ENCODE measurements around the gene ZNF683. TPM values are rescaled to one million over a fixed set of nuclear protein-coding genes. Genes with fewer than 3 reads are reported as not detected.

Gene ZNF683
- total RNA-seq, 1 donor, result not detected

DNA sequence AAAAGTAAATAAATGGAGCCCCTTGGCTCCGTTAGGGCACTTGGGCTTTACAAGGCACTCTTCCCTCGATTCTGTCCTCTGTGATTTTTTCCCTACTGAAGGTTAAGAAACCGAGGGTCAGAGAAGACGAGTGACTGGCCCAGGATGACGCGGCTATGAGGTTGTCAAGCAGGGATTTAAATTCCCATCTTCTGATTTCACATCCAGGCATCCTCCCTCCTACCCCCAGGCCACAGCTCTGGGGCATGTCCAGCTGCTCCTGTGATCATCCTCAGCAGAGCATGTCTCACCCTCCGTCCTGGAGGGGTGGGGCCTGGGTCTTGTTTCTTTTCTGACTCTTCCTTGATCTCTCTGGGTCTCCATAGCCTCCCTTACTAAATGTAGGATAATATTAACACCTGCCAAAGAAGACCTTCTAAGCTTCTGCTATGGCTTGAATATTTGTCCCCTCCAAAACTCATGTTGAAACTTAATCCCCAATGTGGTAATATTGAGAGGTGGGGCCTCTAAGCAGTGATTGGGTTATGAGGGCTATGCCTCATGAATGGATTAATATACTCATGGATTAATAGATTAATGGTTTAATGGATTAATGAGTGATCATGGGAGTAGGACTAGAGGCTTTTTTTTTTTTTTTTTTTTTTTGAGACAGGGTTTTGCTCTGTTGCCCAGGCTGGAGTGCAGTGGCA, 23.2 kb downstream of the ZNF683 start:
- no peaks in the 10 kb centered on the region for H3K27me3 ChIP-seq (ENCODE audit: insufficient read depth, low read length)
- H3K4me1 ChIP-seq (ENCODE audit: insufficient read depth, low read length), result peaks cover 22% of the 10 kb centered on the region
- no peaks in the 10 kb centered on the region for H4K20me1 ChIP-seq (ENCODE audit: insufficient read depth, low read length)
- H3K4me3 ChIP-seq (ENCODE audit: insufficient read depth, low read length), result no peak overlapping the region
- H2AFZ ChIP-seq (ENCODE audit: low read length), result no peak overlapping the region
- H3K9me3 ChIP-seq (ENCODE audit: low read depth, low read length), result no peaks in the 10 kb centered on the region
- H3K79me2 ChIP-seq (ENCODE audit: insufficient read depth, low read length), result no peaks in the 10 kb centered on the region
- TF ChIP-seq, protein P1, sequence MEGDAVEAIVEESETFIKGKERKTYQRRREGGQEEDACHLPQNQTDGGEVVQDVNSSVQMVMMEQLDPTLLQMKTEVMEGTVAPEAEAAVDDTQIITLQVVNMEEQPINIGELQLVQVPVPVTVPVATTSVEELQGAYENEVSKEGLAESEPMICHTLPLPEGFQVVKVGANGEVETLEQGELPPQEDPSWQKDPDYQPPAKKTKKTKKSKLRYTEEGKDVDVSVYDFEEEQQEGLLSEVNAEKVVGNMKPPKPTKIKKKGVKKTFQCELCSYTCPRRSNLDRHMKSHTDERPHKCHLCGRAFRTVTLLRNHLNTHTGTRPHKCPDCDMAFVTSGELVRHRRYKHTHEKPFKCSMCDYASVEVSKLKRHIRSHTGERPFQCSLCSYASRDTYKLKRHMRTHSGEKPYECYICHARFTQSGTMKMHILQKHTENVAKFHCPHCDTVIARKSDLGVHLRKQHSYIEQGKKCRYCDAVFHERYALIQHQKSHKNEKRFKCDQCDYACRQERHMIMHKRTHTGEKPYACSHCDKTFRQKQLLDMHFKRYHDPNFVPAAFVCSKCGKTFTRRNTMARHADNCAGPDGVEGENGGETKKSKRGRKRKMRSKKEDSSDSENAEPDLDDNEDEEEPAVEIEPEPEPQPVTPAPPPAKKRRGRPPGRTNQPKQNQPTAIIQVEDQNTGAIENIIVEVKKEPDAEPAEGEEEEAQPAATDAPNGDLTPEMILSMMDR (IDR thresholded peaks at IDR 0.05; ENCODE audit: extremely low read depth, low read depth, low read length), result no peak
- H3K36me3 ChIP-seq (ENCODE audit: insufficient read depth, low read length), result no peaks in the 10 kb centered on the region
- H3K4me2 ChIP-seq (ENCODE audit: insufficient read depth, low read length), result no peak overlapping the region
- peak overlapping the region; percentile 28 for H3K27ac ChIP-seq (ENCODE audit: low read depth, low read length)
- DNase-seq (ENCODE audit: insufficient read length, low spot score, missing footprints), result peak; percentile 92

DNA sequence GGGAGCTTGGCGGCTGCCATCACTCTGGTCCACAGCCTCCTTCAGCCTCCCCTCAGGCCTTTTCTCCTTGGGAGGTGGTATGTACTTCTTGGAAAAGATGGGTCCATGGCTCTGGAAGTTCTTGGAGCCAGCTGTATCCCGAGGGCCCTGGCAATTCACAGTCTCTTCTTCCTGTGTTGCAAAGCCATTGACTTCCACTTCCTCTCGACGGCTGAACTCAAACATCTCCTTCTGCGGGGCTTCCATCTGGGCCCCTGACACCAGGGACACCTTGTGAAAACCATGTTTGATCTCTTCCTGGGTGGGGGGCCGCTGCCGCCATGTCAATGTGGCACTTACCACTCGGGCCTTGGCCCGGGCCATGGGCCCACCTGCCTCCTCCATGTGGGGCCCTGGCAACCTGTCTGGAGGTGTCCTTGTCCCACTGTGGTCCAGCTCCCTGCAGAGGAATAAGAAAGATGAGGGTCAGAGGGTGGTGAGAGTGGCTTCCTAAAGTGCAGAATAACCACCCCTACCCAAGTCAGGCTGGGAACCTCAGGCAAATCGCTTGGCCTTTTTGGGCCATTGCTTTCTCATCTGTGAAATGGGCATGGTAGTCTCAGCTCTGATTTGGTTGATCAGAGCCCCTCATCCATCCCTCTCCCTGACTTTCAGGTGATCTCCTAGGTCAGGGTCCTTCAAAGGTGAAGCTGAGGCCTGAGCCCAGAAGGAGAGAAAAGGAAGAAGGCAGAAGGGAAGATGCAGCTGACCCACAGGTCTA, 26.1 kb downstream of the ZNF683 start:
- Histone ChIP-seq H3K27ac (ENCODE audit: low read depth, low read length) (no peak overlapping the region), H4K20me1 (ENCODE audit: insufficient read depth, low read length) (no peaks in the 10 kb centered on the region), H3K4me1 (ENCODE audit: insufficient read depth, low read length) (peaks cover 14% of the 10 kb centered on the region), H3K79me2 (ENCODE audit: insufficient read depth, low read length) (no peaks in the 10 kb centered on the region), H3K9me3 (ENCODE audit: low read depth, low read length) (no peaks in the 10 kb centered on the region), H2AFZ (ENCODE audit: low read length) (no peak overlapping the region), H3K4me2 (ENCODE audit: insufficient read depth, low read length) (no peak overlapping the region), H3K36me3 (ENCODE audit: insufficient read depth, low read length) (no peaks in the 10 kb centered on the region), H3K4me3 (ENCODE audit: insufficient read depth, low read length) (no peak overlapping the region), H3K27me3 (ENCODE audit: insufficient read depth, low read length) (peaks cover 3% of the 10 kb centered on the region)
- TF ChIP-seq, protein P1 (IDR thresholded peaks at IDR 0.05; ENCODE audit: extremely low read depth, low read depth, low read length), result no peak
- DNase-seq (ENCODE audit: insufficient read length, low spot score, missing footprints), result no peak

DNA sequence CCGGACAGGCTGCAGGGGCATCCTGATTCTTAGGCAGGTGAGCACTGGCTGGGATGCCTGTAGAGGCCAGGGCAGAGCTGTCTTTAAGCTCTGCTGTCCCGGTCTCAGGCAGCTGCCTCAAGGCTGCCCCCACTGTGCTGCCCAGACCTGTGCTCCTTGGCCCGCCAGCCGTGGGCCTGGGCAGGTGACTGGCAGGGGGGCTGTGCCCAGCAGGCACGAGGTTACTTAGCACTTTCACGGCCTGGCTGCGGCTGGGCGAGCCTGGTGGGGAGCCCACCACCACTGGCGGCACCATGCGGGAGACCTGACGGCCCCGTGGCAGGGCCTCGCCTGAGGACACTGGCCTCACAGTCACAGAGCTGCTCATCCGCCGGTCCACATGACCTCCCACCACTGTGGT, 26.8 kb downstream of the ZNF683 start:
- no peak overlapping the region for H3K4me3 ChIP-seq (ENCODE audit: insufficient read depth, low read length)
- no peak overlapping the region for H2AFZ ChIP-seq (ENCODE audit: low read length)
- TF ChIP-seq, protein P1 (IDR thresholded peaks at IDR 0.05; ENCODE audit: extremely low read depth, low read depth, low read length), result no peak
- H3K4me2 ChIP-seq (ENCODE audit: insufficient read depth, low read length), result no peak overlapping the region
- no peaks in the 10 kb centered on the region for H4K20me1 ChIP-seq (ENCODE audit: insufficient read depth, low read length)
- H3K9me3 ChIP-seq (ENCODE audit: low read depth, low read length), result no peaks in the 10 kb centered on the region
- peaks cover 3% of the 10 kb centered on the region for H3K27me3 ChIP-seq (ENCODE audit: insufficient read depth, low read length)
- DNase-seq (ENCODE audit: insufficient read length, low spot score, missing footprints), result no peak
- no peaks in the 10 kb centered on the region for H3K79me2 ChIP-seq (ENCODE audit: insufficient read depth, low read length)
- no peak overlapping the region for H3K27ac ChIP-seq (ENCODE audit: low read depth, low read length)
- H3K4me1 ChIP-seq (ENCODE audit: insufficient read depth, low read length), result peaks cover 7% of the 10 kb centered on the region
- no peaks in the 10 kb centered on the region for H3K36me3 ChIP-seq (ENCODE audit: insufficient read depth, low read length)
